Rectal smooth muscle tissue (tissue), 1 donor: ENCODE measurements around the gene TNS1.

Experiments
- H3K27ac ChIP-seq: one replicate; pipeline ENCODE4 v1.7.0; 2013; ENCODE audit warnings: low read depth, low read length, inconsistent platforms
- H3K27me3 ChIP-seq: one replicate; pipeline ENCODE4 v1.7.0; 2013; ENCODE audit warnings: low read length; ENCODE audit not compliant: control insufficient read depth, insufficient read depth
- H3K36me3 ChIP-seq: one replicate; pipeline ENCODE4 v1.7.0; 2013; ENCODE audit warnings: low read length; ENCODE audit not compliant: control insufficient read depth, insufficient read depth
- H3K4me1 ChIP-seq: one replicate; pipeline ENCODE4 v1.7.0; 2013; ENCODE audit warnings: low read length; ENCODE audit not compliant: control insufficient read depth, insufficient read depth
- H3K4me3 ChIP-seq: one replicate; pipeline ENCODE4 v1.7.0; 2013; ENCODE audit warnings: low read length
- H3K9ac ChIP-seq: one replicate; pipeline ENCODE4 v1.7.0; 2013; ENCODE audit warnings: low read length

The TNS1 gene

GRCh38 chr2:217801115-217801531 is 201.7 kb downstream of the TNS1 start:
- Histone ChIP-seq H3K36me3 (peaks cover 11% of the 10 kb centered on the region), H3K4me1 (peaks cover 7% of the 10 kb centered on the region), H3K9ac (no peak overlapping the region), H3K27me3 (no peaks in the 10 kb centered on the region), H3K27ac (no peak overlapping the region), H3K4me3 (no peak overlapping the region)

GRCh38 chr2:217800433-217801114 is 202.2 kb downstream of the TNS1 start:
- no peak overlapping the region for H3K9ac ChIP-seq
- H3K4me1 ChIP-seq: peaks cover 2% of the 10 kb centered on the region
- no peaks in the 10 kb centered on the region for H3K27me3 ChIP-seq
- peaks cover 9% of the 10 kb centered on the region for H3K36me3 ChIP-seq
- peak overlapping the region; percentile 15 for H3K27ac ChIP-seq
- no peak overlapping the region for H3K4me3 ChIP-seq

DNA sequence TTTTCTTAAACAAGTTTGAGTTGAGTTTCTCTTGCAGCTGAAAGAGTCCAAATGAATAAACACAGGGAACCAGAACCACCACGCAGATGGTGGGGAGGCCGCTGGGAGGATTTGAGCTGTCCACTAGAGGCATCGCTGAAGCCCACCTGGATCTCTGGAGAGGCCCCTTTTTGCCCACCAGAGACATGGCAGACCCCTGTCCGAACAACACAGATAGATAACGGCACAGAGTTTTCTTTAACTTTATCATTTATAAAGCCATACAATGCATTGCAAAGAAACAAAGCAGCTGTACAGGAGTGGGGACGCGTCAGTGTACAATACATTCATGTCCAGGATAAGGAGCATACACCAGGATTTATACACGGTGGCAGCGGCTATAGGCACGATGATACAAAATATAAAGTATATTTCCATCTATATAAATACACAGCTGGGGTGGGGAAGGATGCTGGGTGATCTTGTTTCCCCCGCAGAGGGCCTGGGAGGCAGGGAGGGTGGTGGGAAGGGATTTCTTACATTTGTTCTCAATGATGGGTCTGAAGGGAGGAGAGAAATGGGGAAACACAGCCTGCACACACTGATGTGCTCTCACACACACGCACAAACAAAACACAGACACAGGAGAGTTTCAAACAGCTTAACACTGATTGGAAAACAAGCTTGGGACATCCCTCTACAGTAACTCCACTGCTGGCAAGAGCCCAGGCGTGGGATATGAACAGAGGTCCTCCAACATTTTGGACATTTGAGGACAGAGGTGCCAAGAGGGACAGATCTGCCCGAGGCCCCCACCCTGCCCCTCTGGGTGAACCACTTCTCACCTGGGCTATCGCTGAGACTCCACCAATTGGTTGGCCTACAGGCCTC is 203.0 kb downstream of the TNS1 start:
- H3K27ac ChIP-seq: peak overlapping the region; percentile 15
- no peak overlapping the region for H3K9ac ChIP-seq

GRCh38 chr2:217798743-217799562 is 203.8 kb downstream of the TNS1 start:
- no peak overlapping the region for H3K9ac ChIP-seq

More for the DNA sequence above, 203.0 kb downstream of the TNS1 start:
- Histone ChIP-seq H3K4me3 (no peak overlapping the region), H3K27me3 (no peaks in the 10 kb centered on the region), H3K36me3 (peaks cover 9% of the 10 kb centered on the region), H3K4me1 (no peaks in the 10 kb centered on the region)

DNA sequence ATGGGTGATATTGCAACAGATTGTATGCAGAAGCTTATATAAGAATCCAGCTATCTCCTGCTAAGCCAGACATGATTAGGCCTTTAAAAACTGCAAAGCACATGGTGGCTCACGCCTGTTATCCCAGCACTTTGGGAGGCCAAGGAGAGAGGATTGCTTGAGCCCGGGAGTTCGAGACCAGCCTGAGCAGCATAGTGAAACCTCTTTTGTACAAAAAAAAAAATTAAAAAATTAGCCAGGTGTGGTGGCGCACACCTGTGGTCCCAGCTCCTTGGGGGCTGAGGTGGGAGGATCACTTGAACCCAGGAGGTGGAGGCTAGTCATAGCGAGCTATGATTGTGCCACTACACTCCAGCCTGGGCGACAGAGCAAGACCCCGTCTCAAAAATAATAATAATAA is 204.6 kb downstream of the TNS1 start:
- Histone ChIP-seq H3K36me3 (peaks cover 4% of the 10 kb centered on the region), H3K9ac (no peak overlapping the region), H3K27ac (peak overlapping the region; percentile 69), H3K4me1 (no peaks in the 10 kb centered on the region), H3K27me3 (no peaks in the 10 kb centered on the region), H3K4me3 (no peak overlapping the region)

More at GRCh38 chr2:217798743-217799562, 203.8 kb downstream of the TNS1 start:
- Histone ChIP-seq H3K27ac (peak overlapping the region; percentile 46), H3K27me3 (no peaks in the 10 kb centered on the region), H3K4me1 (no peaks in the 10 kb centered on the region), H3K4me3 (no peak overlapping the region), H3K36me3 (peaks cover 6% of the 10 kb centered on the region)

DNA sequence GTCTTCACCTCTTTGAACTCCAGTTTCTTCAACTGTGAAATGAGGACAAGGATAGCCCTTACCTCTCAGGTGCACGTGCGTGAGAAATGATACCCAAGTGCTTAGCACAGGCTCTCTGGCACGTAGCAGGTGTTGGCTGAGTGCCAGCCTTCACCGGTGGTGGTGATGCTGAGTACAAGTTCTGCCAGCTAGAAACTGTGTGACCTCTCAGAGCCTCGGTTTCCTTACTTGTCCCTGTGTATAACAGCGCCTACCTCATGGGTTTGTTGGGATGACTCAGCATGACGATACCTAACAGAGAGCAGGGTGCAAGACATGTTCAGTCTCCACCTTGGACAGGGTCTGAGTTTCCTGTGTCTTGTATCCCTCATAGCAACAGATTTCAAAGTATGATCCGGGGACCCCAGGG is 205.1 kb downstream of the TNS1 start:
- no peak overlapping the region for H3K4me3 ChIP-seq
- no peaks in the 10 kb centered on the region for H3K36me3 ChIP-seq
- no peaks in the 10 kb centered on the region for H3K27me3 ChIP-seq
- no peaks in the 10 kb centered on the region for H3K4me1 ChIP-seq
- peak overlapping the region; percentile 69 for H3K27ac ChIP-seq
- H3K9ac ChIP-seq: no peak overlapping the region

- H3K9ac ChIP-seq: no peak overlapping the region
- H3K27me3 ChIP-seq: no peaks in the 10 kb centered on the region
- H3K27ac ChIP-seq: peak overlapping the region; percentile 69
- no peak overlapping the region for H3K4me3 ChIP-seq
- H3K4me1 ChIP-seq: no peaks in the 10 kb centered on the region
- no peaks in the 10 kb centered on the region for H3K36me3 ChIP-seq
These were observed 205.6 kb downstream of the TNS1 start for GRCh38 chr2:217797165-217797564.

DNA sequence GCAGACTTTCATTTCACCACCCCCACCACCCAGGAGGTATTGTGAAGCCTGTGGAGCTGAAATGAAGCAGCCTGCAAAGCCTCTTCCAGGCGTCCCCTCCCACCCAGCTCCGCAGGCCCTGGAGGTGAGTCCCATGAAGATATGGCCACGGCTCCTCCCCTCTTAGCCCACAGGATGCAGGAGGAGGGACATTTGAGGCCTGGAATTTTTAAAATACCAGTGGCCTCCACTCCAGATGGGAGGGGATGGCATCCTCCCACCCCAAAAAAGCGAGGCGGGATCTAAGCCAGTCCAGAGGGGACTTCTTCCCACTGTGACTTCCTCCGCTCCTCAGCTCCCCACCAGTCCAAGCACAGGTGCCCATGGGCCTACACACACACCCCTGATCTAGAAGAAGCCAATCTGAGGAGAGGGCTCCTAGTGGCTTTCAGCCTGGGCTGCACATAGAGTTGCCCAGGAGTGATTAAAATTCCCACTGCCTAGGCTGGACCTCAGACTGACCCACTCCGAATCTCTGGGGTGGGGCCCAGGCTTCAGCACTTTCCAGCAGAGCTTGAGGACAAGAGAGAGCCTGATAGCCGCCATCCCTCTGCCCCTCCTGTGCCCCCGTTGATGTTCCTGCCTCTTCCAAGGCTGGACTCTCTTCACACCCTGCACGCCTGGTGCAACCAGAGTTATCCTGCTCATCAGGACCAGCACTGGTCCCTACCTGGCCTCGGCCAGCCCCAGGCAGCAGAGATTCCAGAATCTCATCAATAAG is 206.9 kb downstream of the TNS1 start:
- Histone ChIP-seq H3K27ac (peak overlapping the region; percentile 25), H3K27me3 (no peaks in the 10 kb centered on the region), H3K9ac (no peak overlapping the region), H3K36me3 (no peaks in the 10 kb centered on the region), H3K4me3 (no peak overlapping the region), H3K4me1 (no peaks in the 10 kb centered on the region)

- H3K27me3 ChIP-seq: no peaks in the 10 kb centered on the region
- no peaks in the 10 kb centered on the region for H3K36me3 ChIP-seq
- H3K4me3 ChIP-seq: no peak overlapping the region
- no peak overlapping the region for H3K9ac ChIP-seq
- no peaks in the 10 kb centered on the region for H3K4me1 ChIP-seq
- no peak overlapping the region for H3K27ac ChIP-seq
These were observed 207.7 kb downstream of the TNS1 start for GRCh38 chr2:217795067-217795466.

GRCh38 chr2:217794133-217794986 is 208.4 kb downstream of the TNS1 start:
- Histone ChIP-seq H3K9ac (no peak overlapping the region), H3K36me3 (no peaks in the 10 kb centered on the region), H3K27ac (peak overlapping the region; percentile 33), H3K27me3 (no peaks in the 10 kb centered on the region), H3K4me3 (no peak overlapping the region), H3K4me1 (no peaks in the 10 kb centered on the region)

- H3K4me3 ChIP-seq: no peak overlapping the region
- H3K27ac ChIP-seq: peak overlapping the region; percentile 38
- no peak overlapping the region for H3K9ac ChIP-seq
- H3K27me3 ChIP-seq: no peaks in the 10 kb centered on the region
- peaks cover 3% of the 10 kb centered on the region for H3K36me3 ChIP-seq
- H3K4me1 ChIP-seq: no peaks in the 10 kb centered on the region
These were observed 209.1 kb downstream of the TNS1 start for GRCh38 chr2:217793566-217794132.
